SK-N-SH treated with all-trans-retinoic acid at 6 μM for 48 hours (cell line): Measurements from ENCODE around the gene PIK3CA.
"Not testable (repeated sequence)": the region's sequence is repeated elsewhere in the genome, so short reads cannot be mapped to it uniquely, and the experiment has no call there.

Experiments used
- ATAC-seq: fragments of 200-7000 bp; cut with Tn5 transposase; 3 replicates; pipeline ENCODE4 v1.9.1; 2020; ENCODE audit warnings: mild to moderate bottlenecking, moderate library complexity
- ARNTL ChIP-seq: fragments of 450-650 bp; formaldehyde crosslinking; IDR thresholded peaks from 2 replicates; pipeline ENCODE4 v1.5.0; 2020; ENCODE audit warnings: low read depth, mild to moderate bottlenecking, moderate library complexity, borderline replicate concordance
- BACH2 ChIP-seq: fragments of 250-450 bp; sonication (Bioruptor Pico); IDR thresholded peaks from 2 replicates; pipeline ENCODE4 v1.9.0; 2021; ENCODE audit warnings: mild to moderate bottlenecking, borderline replicate concordance
- CSDC2 ChIP-seq: fragments of 250-450 bp; sonication (Bioruptor Pico); IDR thresholded peaks from 2 replicates; pipeline ENCODE4 v1.5.0; 2020; ENCODE audit warnings: mild to moderate bottlenecking, moderate library complexity
- ESRRG ChIP-seq: fragments of 250-450 bp; sonication (Bioruptor Pico); IDR thresholded peaks from 2 replicates; pipeline ENCODE4 v1.6.1; 2021; ENCODE audit warnings: mild to moderate bottlenecking
- GLIS3 ChIP-seq: fragments of 250-450 bp; sonication (Bioruptor Pico); IDR thresholded peaks from 2 replicates; pipeline ENCODE4 v1.5.0; 2020; ENCODE audit warnings: mild to moderate bottlenecking, moderate library complexity
- ISL1 ChIP-seq: fragments of 250-450 bp; sonication (Bioruptor Pico); IDR thresholded peaks from 2 replicates; pipeline ENCODE4 v2.1.2; 2022; ENCODE audit warnings: mild to moderate bottlenecking, moderate library complexity
- OSR1 ChIP-seq: fragments of 250-450 bp; sonication (Bioruptor Pico); IDR thresholded peaks from 2 replicates; pipeline ENCODE4 v1.8.0; 2022; ENCODE audit warnings: moderate library complexity, mild to moderate bottlenecking, inconsistent platforms
- PPARA ChIP-seq: fragments of 250-450 bp; sonication (Bioruptor Pico); IDR thresholded peaks from 2 replicates; pipeline ENCODE4 v1.5.0; 2020; ENCODE audit warnings: mild to moderate bottlenecking, borderline replicate concordance
- SNAI2 ChIP-seq: fragments of 250-450 bp; sonication (Bioruptor Pico); IDR thresholded peaks from 2 replicates; pipeline ENCODE4 v1.5.0; 2020; ENCODE audit warnings: mild to moderate bottlenecking, moderate library complexity
- TCF4 ChIP-seq: fragments of 250-450 bp; sonication (Bioruptor Pico); IDR thresholded peaks from 2 replicates; pipeline ENCODE4 v1.8.0; 2021; ENCODE audit warnings: mild to moderate bottlenecking, moderate library complexity, borderline replicate concordance
- TOX ChIP-seq: fragments of 250-450 bp; sonication (Bioruptor Pico); IDR thresholded peaks from 2 replicates; pipeline ENCODE4 v1.8.0; 2021; ENCODE audit warnings: mild to moderate bottlenecking, moderate library complexity, borderline replicate concordance
- ZC3H10 ChIP-seq: fragments of 250-450 bp; sonication (Bioruptor Pico); IDR thresholded peaks from 2 replicates; pipeline ENCODE4 v1.5.1; 2021; ENCODE audit warnings: mild to moderate bottlenecking, moderate library complexity
- ZFP3 ChIP-seq: fragments of 250-450 bp; sonication (Bioruptor Pico); IDR thresholded peaks from 2 replicates; pipeline ENCODE4 v1.5.0; 2020; ENCODE audit warnings: mild to moderate bottlenecking, moderate library complexity
- ZFP30 ChIP-seq: fragments of 450-650 bp; formaldehyde crosslinking; IDR thresholded peaks from 2 replicates; pipeline ENCODE4 v1.5.0; 2022; ENCODE audit warnings: mild to moderate bottlenecking, moderate library complexity
- ZNF565 ChIP-seq: fragments of 450-650 bp; formaldehyde crosslinking; conservative IDR thresholded peaks from 2 replicates; pipeline ENCODE4 v1.5.0; 2020; ENCODE audit warnings: low read depth, mild to moderate bottlenecking, moderate library complexity
- ZNF70 ChIP-seq: fragments of 450-650 bp; formaldehyde crosslinking; IDR thresholded peaks from 2 replicates; pipeline ENCODE4 v1.5.0; 2020; ENCODE audit warnings: mild to moderate bottlenecking, moderate library complexity
- ZNF8 ChIP-seq: fragments of 450-650 bp; formaldehyde crosslinking; IDR thresholded peaks from 2 replicates; pipeline ENCODE4 v1.5.0; 2020; ENCODE audit warnings: mild to moderate bottlenecking, moderate library complexity
- TF ChIP-seq, protein P1 (sequence below): fragments of 250-450 bp; sonication (Bioruptor Pico); IDR thresholded peaks from 2 replicates; pipeline ENCODE4 v1.8.0; 2021; ENCODE audit warnings: low read depth, mild to moderate bottlenecking, moderate library complexity, borderline replicate concordance
- TF ChIP-seq, protein P2 (sequence below): fragments of 250-450 bp; sonication (Bioruptor Pico); IDR thresholded peaks from 2 replicates; pipeline ENCODE4 v1.5.1; 2020; ENCODE audit warnings: low read depth, mild to moderate bottlenecking, moderate library complexity
- TF ChIP-seq, protein P3 (sequence below): fragments of 250-450 bp; sonication (Bioruptor Pico); IDR thresholded peaks from 2 replicates; pipeline ENCODE4 v1.5.1; 2021; ENCODE audit warnings: mild to moderate bottlenecking, moderate library complexity
- TF ChIP-seq, protein P4 (sequence below): fragments of 250-450 bp; sonication (Bioruptor Pico); IDR thresholded peaks from 2 replicates; pipeline ENCODE4 v1.8.0; 2020; ENCODE audit warnings: mild to moderate bottlenecking, moderate library complexity, borderline replicate concordance

The PIK3CA gene

DNA sequence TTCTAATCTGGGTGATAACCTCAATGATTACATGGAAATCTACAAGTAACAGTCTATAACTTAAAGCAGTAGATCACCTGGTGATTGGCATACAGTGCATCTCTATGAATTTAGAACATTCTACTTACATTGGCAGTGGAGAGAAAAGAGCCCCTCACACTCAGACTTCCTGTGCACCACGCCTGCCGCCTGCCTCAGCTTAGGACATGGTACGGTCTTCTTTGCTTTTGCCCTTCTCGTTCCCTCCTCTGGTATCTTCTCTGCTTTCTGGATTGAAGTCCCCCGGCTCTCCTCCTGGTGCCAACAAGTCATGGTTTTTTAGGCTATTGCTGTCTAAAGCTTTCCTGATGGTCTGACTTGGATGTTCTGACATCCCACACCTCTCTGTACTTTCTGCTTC, 110.7 kb downstream of the PIK3CA start:
- ATAC-seq, result no peak

DNA sequence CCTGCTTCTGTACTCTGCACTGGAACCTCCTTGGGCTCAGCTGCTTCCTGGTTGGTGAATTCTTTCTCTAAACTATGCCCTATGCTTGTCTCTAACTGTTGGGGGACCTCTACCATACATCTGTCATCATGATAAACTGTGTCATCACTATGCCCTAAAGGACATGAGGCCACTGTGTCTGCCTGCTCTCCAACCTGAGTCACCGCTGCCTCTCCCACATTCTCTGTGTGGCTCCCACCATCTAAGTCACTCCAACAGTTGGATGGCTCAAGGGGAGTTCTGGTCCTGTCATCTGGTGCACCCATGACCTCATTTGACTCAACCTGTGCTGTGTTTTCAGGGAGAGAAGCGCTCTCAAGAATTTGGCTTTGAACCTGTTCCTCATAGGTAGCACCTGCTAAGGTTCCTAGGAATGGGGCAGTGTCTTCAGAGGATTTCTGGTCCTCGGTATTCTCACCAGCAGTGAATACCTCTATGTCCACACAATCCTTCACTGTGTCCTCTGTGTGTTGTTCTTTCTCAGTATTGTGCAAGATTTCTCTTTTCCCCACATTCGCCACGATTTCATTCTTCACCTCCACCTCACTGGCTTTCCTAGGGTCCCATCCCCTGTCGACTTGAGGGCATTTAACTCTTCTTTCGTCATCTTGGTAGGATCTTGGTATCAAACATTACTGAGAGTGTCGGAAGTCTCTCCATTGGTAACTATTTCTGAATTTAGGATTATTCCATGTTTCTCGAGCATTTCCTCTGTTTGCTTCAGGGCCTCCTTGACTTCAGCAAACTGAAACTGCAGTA, 112.0 kb downstream of the PIK3CA start:
- ATAC-seq, result not testable (repeated sequence)

More for the DNA sequence above, 110.7 kb downstream of the PIK3CA start:
- no peak for TF ChIP-seq GLIS3
- TF ChIP-seq ZNF565 (CRISPR knock-in tag), result no peak
- no peak for TF ChIP-seq PPARA (CRISPR knock-in tag)
- no peak for TF ChIP-seq ZNF8 (CRISPR knock-in tag)
- TF ChIP-seq TCF4 (CRISPR knock-in tag), result no peak
- TF ChIP-seq ESRRG (CRISPR knock-in tag), result no peak
- no peak for TF ChIP-seq ARNTL
- no peak for TF ChIP-seq BACH2 (CRISPR knock-in tag)
- TF ChIP-seq, protein P1, sequence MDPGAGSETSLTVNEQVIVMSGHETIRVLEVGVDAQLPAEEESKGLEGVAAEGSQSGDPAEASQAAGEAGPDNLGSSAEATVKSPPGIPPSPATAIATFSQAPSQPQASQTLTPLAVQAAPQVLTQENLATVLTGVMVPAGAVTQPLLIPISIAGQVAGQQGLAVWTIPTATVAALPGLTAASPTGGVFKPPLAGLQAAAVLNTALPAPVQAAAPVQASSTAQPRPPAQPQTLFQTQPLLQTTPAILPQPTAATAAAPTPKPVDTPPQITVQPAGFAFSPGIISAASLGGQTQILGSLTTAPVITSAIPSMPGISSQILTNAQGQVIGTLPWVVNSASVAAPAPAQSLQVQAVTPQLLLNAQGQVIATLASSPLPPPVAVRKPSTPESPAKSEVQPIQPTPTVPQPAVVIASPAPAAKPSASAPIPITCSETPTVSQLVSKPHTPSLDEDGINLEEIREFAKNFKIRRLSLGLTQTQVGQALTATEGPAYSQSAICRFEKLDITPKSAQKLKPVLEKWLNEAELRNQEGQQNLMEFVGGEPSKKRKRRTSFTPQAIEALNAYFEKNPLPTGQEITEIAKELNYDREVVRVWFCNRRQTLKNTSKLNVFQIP, result no peak
- TF ChIP-seq SNAI2 (CRISPR knock-in tag), result no peak
- no peak for TF ChIP-seq ZFP3 (CRISPR knock-in tag)
- no peak for TF ChIP-seq ISL1 (CRISPR knock-in tag)
- no peak for TF ChIP-seq ZC3H10 (CRISPR knock-in tag)
- TF ChIP-seq, protein P2, sequence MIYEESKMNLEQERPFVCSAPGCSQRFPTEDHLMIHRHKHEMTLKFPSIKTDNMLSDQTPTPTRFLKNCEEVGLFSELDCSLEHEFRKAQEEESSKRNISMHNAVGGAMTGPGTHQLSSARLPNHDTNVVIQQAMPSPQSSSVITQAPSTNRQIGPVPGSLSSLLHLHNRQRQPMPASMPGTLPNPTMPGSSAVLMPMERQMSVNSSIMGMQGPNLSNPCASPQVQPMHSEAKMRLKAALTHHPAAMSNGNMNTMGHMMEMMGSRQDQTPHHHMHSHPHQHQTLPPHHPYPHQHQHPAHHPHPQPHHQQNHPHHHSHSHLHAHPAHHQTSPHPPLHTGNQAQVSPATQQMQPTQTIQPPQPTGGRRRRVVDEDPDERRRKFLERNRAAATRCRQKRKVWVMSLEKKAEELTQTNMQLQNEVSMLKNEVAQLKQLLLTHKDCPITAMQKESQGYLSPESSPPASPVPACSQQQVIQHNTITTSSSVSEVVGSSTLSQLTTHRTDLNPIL (CRISPR knock-in tag), result no peak
- no peak for TF ChIP-seq CSDC2

DNA sequence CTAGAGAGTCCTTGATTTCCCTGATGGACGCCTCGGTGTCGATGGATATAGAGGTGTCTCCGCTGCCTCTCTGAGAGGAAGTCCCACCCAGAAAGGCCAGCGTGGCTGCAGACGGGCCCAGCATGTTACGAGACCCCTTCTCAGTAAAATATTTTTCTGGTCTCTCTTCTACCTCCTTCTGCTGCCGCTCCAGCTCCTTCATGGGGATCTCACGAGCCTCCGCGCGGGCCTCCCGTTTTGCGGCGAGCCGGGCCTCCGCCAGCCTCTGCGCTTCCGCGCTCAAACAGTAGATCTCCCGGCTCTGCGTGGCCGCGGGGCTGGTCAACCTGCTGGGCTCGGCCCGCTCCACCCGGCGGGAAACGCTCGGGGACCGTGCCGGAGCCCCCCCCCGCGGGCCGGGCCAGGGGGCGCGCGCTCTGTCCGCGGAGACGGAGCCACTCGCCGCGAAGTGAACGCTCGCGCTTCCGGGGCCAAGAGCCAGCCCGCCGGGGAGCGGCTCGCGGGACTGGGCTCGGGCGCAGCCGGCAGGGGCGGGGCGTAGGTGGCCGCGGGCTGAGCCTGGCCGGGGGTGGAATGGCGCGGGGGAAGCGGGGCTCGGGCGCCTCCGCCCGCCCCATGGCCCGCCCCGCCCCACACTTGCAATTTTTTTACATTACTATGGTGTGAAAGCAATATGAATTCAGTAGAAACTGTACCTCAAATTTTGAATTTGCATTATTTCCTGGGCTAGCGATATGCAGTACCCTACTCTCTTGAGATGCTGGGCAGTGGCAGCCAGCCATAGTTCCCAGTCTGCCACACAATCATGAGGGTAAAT, 113.0 kb downstream of the PIK3CA start:
- TF ChIP-seq GLIS3 (no peak), ZNF565 (CRISPR knock-in tag) (no peak), ZFP3 (CRISPR knock-in tag) (0 out of 2 replicates have a peak, but pooled peaks have one; percentile 15)
- peak; percentile 99 for ATAC-seq

DNA sequence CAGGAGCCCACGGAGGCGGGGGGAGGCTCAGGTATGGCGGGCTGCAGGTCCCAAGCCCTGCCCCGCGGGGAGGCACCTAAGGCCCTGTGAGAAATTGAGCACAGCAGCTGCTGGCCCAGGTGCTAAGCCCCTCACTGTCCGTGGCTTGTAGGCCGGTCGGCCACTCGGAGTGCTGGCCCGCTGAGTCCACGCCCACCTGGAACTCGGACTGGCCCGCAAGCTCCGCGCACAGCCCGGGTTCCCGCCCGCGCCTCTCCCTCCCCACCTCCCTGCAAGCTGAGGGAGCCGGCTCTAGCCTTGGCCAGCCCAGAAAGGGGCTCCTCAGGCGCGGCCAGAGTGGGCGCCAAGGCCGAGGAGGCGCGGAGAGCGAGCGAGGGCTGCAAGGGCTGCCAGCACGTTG, 115.0 kb downstream of the PIK3CA start:
- TF ChIP-seq ZNF8 (CRISPR knock-in tag), result no peak
- no peak for TF ChIP-seq TOX (CRISPR knock-in tag)
- no peak for TF ChIP-seq OSR1
- TF ChIP-seq, protein P1, result no peak
- no peak for TF ChIP-seq ISL1 (CRISPR knock-in tag)
- no peak for TF ChIP-seq SNAI2 (CRISPR knock-in tag)
- no peak for TF ChIP-seq ZNF565 (CRISPR knock-in tag)
- TF ChIP-seq, protein P3, sequence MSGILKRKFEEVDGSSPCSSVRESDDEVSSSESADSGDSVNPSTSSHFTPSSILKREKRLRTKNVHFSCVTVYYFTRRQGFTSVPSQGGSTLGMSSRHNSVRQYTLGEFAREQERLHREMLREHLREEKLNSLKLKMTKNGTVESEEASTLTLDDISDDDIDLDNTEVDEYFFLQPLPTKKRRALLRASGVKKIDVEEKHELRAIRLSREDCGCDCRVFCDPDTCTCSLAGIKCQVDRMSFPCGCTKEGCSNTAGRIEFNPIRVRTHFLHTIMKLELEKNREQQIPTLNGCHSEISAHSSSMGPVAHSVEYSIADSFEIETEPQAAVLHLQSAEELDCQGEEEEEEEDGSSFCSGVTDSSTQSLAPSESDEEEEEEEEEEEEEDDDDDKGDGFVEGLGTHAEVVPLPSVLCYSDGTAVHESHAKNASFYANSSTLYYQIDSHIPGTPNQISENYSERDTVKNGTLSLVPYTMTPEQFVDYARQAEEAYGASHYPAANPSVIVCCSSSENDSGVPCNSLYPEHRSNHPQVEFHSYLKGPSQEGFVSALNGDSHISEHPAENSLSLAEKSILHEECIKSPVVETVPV, result no peak
- TF ChIP-seq GLIS3, result no peak
- TF ChIP-seq, all 23 proteins: peak for 0
- ATAC-seq, result no peak

DNA sequence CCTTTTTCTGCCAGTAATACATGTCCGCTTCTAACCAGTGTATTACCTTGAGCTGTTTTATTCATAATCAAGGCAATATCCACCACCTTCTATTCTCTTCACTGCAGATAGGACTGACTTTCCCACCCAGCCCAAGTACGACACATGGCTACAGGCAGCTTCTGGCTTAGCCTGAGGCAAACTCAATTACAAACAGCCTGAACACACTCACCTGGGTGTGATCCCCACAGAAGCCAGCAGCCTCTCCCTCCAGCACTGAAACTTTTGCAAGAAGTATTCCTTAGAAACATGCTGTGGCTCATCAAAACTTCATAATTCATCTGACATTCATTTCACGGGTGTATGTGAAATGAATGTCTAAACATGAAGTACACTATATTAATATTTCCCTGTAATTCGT, 116.3 kb downstream of the PIK3CA start:
- ATAC-seq, result no peak
- no peak for TF ChIP-seq ISL1 (CRISPR knock-in tag)
- no peak for TF ChIP-seq BACH2 (CRISPR knock-in tag)
- no peak for TF ChIP-seq ZC3H10 (CRISPR knock-in tag)
- TF ChIP-seq, protein P4, sequence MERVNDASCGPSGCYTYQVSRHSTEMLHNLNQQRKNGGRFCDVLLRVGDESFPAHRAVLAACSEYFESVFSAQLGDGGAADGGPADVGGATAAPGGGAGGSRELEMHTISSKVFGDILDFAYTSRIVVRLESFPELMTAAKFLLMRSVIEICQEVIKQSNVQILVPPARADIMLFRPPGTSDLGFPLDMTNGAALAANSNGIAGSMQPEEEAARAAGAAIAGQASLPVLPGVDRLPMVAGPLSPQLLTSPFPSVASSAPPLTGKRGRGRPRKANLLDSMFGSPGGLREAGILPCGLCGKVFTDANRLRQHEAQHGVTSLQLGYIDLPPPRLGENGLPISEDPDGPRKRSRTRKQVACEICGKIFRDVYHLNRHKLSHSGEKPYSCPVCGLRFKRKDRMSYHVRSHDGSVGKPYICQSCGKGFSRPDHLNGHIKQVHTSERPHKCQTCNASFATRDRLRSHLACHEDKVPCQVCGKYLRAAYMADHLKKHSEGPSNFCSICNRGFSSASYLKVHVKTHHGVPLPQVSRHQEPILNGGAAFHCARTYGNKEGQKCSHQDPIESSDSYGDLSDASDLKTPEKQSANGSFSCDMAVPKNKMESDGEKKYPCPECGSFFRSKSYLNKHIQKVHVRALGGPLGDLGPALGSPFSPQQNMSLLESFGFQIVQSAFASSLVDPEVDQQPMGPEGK (CRISPR knock-in tag), result no peak
- TF ChIP-seq, protein P3, result no peak
- no peak for TF ChIP-seq ESRRG (CRISPR knock-in tag)
- TF ChIP-seq ZNF565 (CRISPR knock-in tag), result no peak
- TF ChIP-seq ZFP30, result no peak
- TF ChIP-seq ZNF70 (CRISPR knock-in tag), result no peak
- TF ChIP-seq, protein P2 (CRISPR knock-in tag), result no peak
- TF ChIP-seq PPARA (CRISPR knock-in tag), result no peak
- no peak for TF ChIP-seq TCF4 (CRISPR knock-in tag)
